Muscle layer of colon (tissue), 2 donors: Measurements from ENCODE around the gene KCTD21.

Experiments used
- H3K27ac ChIP-seq: one replicate; pipeline ENCODE4 v1.7.0; 2013; ENCODE audit warnings: low read depth, mild to moderate bottlenecking, low read length, moderate library complexity
- H3K27me3 ChIP-seq, 2 donors: one replicate each; pipeline ENCODE4 v1.7.0; 2013; ENCODE audit warnings: low read length in 2 of 2, mild to moderate bottlenecking in 2 of 2; ENCODE audit not compliant: insufficient read depth in 2 of 2, control insufficient read depth in 1 of 2
- H3K36me3 ChIP-seq: one replicate; pipeline ENCODE4 v1.7.0; 2013; ENCODE audit warnings: mild to moderate bottlenecking, low read length; ENCODE audit not compliant: insufficient read depth
- H3K4me1 ChIP-seq: one replicate; pipeline ENCODE4 v1.7.0; 2013; ENCODE audit warnings: mild to moderate bottlenecking, low read length; ENCODE audit not compliant: insufficient read depth
- H3K4me3 ChIP-seq, 2 donors: one replicate each; pipeline ENCODE4 v1.7.0; 2013; ENCODE audit warnings: low read length in 2 of 2, low read depth in 1 of 2, mild to moderate bottlenecking in 1 of 2, moderate library complexity in 1 of 2
- H3K9ac ChIP-seq: one replicate; pipeline ENCODE4 v1.7.0; 2013; ENCODE audit warnings: low read length
- H3K9me3 ChIP-seq: one replicate; pipeline ENCODE4 v1.7.0; 2013; ENCODE audit warnings: mild to moderate bottlenecking, low read length
- donor health status: abdominal sarcoma.
- donor health status: Adenocarcinoma of cecum.

KCTD21 gene

DNA sequence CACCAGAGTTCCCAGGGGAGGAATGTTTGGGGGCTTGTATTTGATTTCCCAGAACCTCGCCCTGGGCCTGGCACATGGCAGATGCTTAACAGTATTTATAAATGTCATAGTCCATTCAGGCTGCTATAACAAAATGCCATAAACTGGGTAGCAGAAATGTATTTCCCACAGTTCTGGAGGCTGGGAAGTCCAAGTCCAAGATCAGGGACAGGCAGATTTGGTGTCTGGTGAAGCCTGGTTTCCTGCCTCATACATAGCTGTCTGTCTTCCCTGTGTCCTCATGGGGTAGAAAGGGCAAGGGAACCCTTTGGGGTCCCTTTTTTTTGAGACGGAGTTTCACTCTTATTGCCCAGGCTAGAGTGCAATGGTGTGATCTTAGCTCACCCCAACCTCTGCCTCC lies 24.0 kb downstream of the KCTD21 start:
- Histone ChIP-seq H3K27ac (no peak overlapping the region), H3K36me3 (no peaks in the 10 kb centered on the region), H3K9ac (no peak overlapping the region), H3K4me3 (no peak overlapping the region), H3K9me3 (no peaks in the 10 kb centered on the region), H3K4me1 (peaks cover 70% of the 10 kb centered on the region), H3K27me3 (no peaks in the 10 kb centered on the region)

DNA sequence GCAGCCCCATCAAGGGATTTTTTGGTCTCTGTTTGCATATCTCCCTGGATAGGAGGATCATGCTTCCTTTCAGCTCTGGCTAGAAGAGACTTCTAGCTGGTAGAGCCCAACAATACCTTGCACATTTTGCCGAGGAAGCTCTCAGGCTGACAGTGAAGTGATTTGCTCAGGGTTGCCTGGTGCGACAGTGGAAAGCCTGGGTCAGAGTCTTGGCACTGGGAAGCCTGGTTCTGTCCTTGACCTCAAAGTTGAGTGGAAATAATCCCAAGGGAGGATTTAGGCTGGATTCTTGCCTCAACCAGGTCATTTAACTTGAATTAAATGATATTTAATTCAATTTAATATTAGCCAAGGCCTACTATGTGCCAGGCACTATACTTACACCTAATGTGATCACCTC lies 24.6 kb downstream of the KCTD21 start:
- no peaks in the 10 kb centered on the region for H3K27me3 ChIP-seq
- H3K27ac ChIP-seq = no peak overlapping the region
- no peak overlapping the region for H3K9ac ChIP-seq
- H3K9me3 ChIP-seq = no peaks in the 10 kb centered on the region
- H3K36me3 ChIP-seq = no peaks in the 10 kb centered on the region
- peaks cover 70% of the 10 kb centered on the region for H3K4me1 ChIP-seq
- H3K4me3 ChIP-seq = no peak overlapping the region

GRCh38 chr11:78161962-78162371 lies 26.5 kb downstream of the KCTD21 start:
- Histone ChIP-seq H3K4me1 (peaks cover 60% of the 10 kb centered on the region), H3K4me3 (no peak overlapping the region), H3K9me3 (no peaks in the 10 kb centered on the region), H3K9ac (no peak overlapping the region), H3K36me3 (no peaks in the 10 kb centered on the region), H3K27ac (no peak overlapping the region), H3K27me3 (no peaks in the 10 kb centered on the region)

DNA sequence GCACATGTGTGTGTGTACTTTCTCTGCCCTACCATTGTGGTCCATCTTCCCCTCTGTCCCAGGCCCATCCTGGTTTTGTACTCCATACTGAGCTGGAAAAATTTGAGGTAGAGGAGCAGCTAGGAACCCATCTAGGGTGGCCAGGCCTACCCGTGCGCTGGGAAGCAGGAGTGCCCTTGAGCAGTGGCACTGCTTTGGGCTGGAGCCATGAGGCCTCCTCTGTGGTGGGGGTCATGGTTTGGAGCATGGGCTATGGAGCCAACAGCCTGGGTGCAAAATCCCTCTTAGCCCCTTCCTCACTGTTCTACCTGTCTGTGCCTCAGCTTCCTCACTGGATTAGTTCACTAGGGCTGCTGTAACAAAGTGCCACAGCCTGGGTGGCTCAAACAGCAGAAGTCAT lies 27.1 kb downstream of the KCTD21 start:
- Histone ChIP-seq H3K27ac (peak overlapping the region; percentile 47), H3K4me1 (peaks cover 57% of the 10 kb centered on the region), H3K9ac (no peak overlapping the region), H3K27me3 (no peaks in the 10 kb centered on the region), H3K9me3 (no peaks in the 10 kb centered on the region), H3K36me3 (no peaks in the 10 kb centered on the region), H3K4me3 (no peak overlapping the region)

GRCh38 chr11:78160557-78160956 lies 27.9 kb downstream of the KCTD21 start:
- Histone ChIP-seq H3K27ac (no peak overlapping the region), H3K36me3 (no peaks in the 10 kb centered on the region), H3K27me3 (no peaks in the 10 kb centered on the region), H3K9ac (no peak overlapping the region), H3K9me3 (no peaks in the 10 kb centered on the region), H3K4me1 (peaks cover 49% of the 10 kb centered on the region), H3K4me3 (no peak overlapping the region)

DNA sequence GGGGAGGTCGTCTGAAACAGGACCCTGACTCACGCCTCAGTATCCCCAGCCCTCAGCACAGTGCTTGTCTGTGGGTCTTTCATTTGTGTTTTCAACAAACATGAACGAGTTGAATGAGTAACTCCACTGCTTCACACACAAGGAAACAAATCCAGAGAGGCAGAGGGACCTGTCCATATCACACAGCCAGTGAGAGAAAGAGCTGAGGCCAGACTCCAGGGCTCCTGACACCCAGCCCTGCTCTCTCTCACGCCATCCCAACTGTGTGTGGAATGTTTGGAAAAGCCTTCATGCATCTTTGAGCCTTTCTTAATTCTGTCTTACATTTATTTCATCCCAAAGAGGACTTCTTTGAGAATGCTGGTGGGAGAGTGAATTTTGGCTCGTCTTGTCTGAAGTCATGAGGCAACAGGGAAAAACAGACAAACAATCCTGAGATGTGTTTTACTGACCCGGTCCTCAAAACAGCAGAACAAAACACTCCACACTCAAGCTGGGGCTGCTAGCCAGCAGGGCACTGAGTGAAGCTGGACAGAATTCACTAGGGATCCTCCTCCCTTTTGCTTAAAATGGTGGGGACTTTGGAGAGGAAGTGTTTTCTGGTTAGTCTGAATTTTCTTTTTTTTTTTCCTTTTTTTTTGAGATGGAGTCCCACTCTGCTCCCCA lies 29.3 kb downstream of the KCTD21 start:
- H3K27ac ChIP-seq = no peak overlapping the region
- H3K36me3 ChIP-seq = no peaks in the 10 kb centered on the region
- no peak overlapping the region for H3K4me3 ChIP-seq
- no peaks in the 10 kb centered on the region for H3K27me3 ChIP-seq
- peaks cover 45% of the 10 kb centered on the region for H3K4me1 ChIP-seq
- H3K9ac ChIP-seq = no peak overlapping the region
- no peaks in the 10 kb centered on the region for H3K9me3 ChIP-seq

DNA sequence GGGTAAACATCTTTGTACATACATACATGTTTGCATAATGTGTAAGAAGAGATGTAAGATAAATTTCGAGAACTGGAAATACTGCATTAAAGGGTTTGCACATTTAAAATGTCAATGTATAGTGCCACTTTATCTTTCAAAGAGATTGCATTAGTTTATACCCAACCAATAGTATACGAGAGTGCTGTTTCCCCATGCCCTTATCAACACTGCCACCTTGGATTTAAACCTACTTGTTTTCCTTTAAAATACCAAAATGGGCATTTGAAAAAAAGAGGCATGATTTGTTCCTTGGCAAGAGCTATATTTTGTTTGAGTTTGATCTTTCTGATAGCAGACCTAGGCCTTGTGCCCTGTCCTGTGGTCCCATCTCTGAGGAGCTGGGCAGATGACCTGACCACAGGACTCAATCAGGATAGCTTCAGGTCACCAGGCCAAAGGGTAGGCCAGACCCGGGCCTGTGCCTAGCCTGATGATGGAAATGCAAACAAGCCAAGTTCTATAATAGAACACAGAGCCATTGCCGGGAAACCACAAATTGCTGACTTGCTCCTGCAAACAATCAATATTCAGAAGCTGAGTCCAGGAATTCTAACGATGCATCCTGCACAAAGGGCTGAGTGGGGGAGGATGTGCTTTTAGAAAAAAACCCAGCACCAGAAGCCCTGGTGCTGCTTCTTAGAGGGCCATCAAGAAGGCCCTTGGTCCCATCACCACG lies 32.1 kb downstream of the KCTD21 start:
- Histone ChIP-seq H3K9ac (no peak overlapping the region), H3K9me3 (no peaks in the 10 kb centered on the region), H3K36me3 (no peaks in the 10 kb centered on the region), H3K27ac (no peak overlapping the region), H3K4me1 (peaks cover 21% of the 10 kb centered on the region), H3K4me3 (no peak overlapping the region), H3K27me3 (no peaks in the 10 kb centered on the region)

- Histone ChIP-seq H3K9me3 (no peaks in the 10 kb centered on the region), H3K9ac (no peak overlapping the region)
Measured at GRCh38 chr11:78151804-78152203, 36.6 kb downstream of the KCTD21 start.

GRCh38 chr11:78150754-78151153 lies 37.7 kb downstream of the KCTD21 start:
- Histone ChIP-seq H3K4me3 (no peak overlapping the region), H3K36me3 (no peaks in the 10 kb centered on the region), H3K4me1 (peaks cover 9% of the 10 kb centered on the region), H3K9ac (no peak overlapping the region), H3K27ac (no peak overlapping the region), H3K9me3 (no peaks in the 10 kb centered on the region), H3K27me3 (no peaks in the 10 kb centered on the region)

More at GRCh38 chr11:78151804-78152203, 36.6 kb downstream of the KCTD21 start:
- Histone ChIP-seq H3K4me1 (peaks cover 12% of the 10 kb centered on the region), H3K4me3 (no peak overlapping the region), H3K27ac (no peak overlapping the region), H3K27me3 (no peaks in the 10 kb centered on the region), H3K36me3 (no peaks in the 10 kb centered on the region)

GRCh38 chr11:78150346-78150745 lies 38.1 kb downstream of the KCTD21 start:
- H3K4me1 ChIP-seq = peaks cover 9% of the 10 kb centered on the region
- no peak overlapping the region for H3K9ac ChIP-seq
- H3K4me3 ChIP-seq = no peak overlapping the region
- H3K27me3 ChIP-seq = no peaks in the 10 kb centered on the region
- H3K27ac ChIP-seq = no peak overlapping the region
- H3K9me3 ChIP-seq = no peaks in the 10 kb centered on the region
- no peaks in the 10 kb centered on the region for H3K36me3 ChIP-seq

DNA sequence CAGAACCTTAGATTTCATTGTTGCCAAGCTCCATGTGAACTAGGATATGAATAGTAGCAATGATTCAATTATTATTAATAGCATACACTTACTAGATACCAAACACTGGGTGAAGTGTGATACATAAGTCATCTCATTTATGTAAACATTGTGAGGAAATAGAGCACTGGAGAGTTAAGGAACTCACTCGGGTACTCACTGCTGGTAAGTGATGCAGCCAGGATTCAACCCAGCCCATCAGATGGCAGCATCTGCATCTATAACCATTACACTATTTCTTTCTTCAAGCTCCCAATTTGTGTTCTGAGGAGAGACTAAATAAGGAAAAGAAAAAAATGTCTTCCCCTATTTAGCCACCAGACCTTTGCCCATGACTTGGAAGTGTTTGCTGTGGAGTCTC lies 38.8 kb downstream of the KCTD21 start:
- no peak overlapping the region for H3K4me3 ChIP-seq
- no peak overlapping the region for H3K9ac ChIP-seq
- peaks cover 9% of the 10 kb centered on the region for H3K4me1 ChIP-seq
- no peak overlapping the region for H3K27ac ChIP-seq
- H3K9me3 ChIP-seq = no peaks in the 10 kb centered on the region
- H3K27me3 ChIP-seq = no peaks in the 10 kb centered on the region
- no peaks in the 10 kb centered on the region for H3K36me3 ChIP-seq

GRCh38 chr11:78147807-78148206 lies 40.6 kb downstream of the KCTD21 start:
- Histone ChIP-seq H3K27ac (no peak overlapping the region), H3K9ac (no peak overlapping the region), H3K4me1 (peaks cover 9% of the 10 kb centered on the region), H3K9me3 (no peaks in the 10 kb centered on the region), H3K36me3 (no peaks in the 10 kb centered on the region), H3K27me3 (no peaks in the 10 kb centered on the region), H3K4me3 (no peak overlapping the region)
